ENCODE data around the gene ING3.

Gene ING3

DNA sequence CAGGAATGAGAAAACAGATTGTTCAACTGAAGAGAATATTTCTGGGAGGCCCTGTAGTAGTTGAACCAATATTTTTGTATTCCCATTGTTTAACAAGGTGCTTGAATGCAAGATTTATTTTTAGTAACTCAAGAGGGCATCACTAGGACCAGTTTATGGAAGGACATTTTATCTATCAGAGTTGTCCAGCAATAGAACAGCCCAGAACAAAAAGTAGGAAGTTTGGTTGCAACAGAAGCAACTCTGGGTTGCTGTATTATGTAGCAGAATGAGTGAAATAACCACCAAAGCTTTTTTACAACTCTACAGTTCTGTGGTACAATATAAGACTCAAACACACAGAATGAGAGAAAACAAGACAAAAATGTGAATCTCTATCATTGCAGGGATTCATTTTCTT is 72.6 kb downstream of the ING3 start:
- H3K9me3 ChIP-seq (ENCODE audit: control insufficient read depth, insufficient read depth, low read depth, low read length), result no peaks in the 10 kb centered on the region
- peaks cover 20% of the 10 kb centered on the region for H3K4me1 ChIP-seq (ENCODE audit: control insufficient read depth, insufficient read depth, low read length)
- no peak for TF ChIP-seq ZFP41 (tag by site-specific recombination; IDR thresholded peaks at IDR 0.05; ENCODE audit: borderline replicate concordance)
- no peak for TF ChIP-seq ZNF658 (tag by site-specific recombination; IDR thresholded peaks at IDR 0.05)
- TF ChIP-seq SCRT2 (tag by site-specific recombination; IDR thresholded peaks at IDR 0.05), result no peak
- TF ChIP-seq RBAK (tag by site-specific recombination; IDR thresholded peaks at IDR 0.05), result no peak
- no peak for TF ChIP-seq ZNF571 (tag by site-specific recombination; IDR thresholded peaks at IDR 0.05)
- TF ChIP-seq ZNF768 (tag by site-specific recombination; IDR thresholded peaks at IDR 0.05), result no peak
- TF ChIP-seq HOXA7 (CRISPR knock-in tag; IDR thresholded peaks at IDR 0.05; ENCODE audit: borderline replicate concordance), result no peak
- peak overlapping the region; percentile 89 for H3K27ac ChIP-seq (ENCODE audit: extremely low read depth, low read depth, low read length)
- ChIA-PET POLR2A (no interaction called here), CTCF (no interaction called here)
- no peak overlapping the region for H3K4me3 ChIP-seq (ENCODE audit: low read depth, low read length)
- H3K36me3 ChIP-seq (ENCODE audit: control insufficient read depth in 2 of 2, insufficient read depth in 1 of 2, low read length in 2 of 2), result no peaks in the 10 kb centered on the region

DNA sequence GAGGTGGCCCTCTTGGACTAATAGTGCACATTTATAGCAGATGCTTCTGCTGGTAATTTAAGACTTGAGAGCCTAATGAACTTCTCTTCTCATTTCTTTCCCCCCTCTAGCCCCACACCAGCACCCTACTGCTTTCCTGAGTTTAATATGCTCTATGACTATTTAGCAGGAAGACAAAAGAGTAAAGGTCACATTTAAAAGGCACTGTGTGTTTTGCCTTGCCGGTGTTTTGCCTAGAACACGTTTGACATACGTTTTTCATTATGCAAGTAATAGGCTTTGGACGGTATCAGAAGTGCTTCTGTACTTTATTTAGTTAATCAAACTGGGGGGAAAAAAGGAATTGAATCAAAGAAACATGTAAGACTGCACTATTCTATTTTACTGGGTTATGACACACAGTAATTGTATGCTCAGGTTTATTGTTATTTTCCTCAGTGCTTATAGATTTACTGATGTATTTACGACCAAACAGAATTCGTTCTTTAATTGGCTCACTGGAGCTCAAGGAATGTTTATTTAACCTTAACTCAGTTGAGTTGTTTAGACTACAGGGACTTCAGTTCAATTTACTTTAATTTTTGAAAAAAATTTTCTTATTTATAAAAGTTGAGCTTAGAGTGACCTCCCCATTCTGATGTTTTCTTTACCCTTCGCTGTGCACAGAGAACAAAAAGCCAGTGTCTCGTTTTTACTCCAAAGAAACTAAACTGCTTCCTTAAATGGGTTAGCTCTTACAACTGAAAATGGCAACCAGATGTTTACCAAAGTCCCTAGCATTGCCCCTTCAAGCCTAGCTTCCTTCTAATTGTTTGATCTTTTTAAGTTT is 73.3 kb downstream of the ING3 start:
- H3K36me3 ChIP-seq (ENCODE audit: control insufficient read depth in 2 of 2, insufficient read depth in 1 of 2, low read length in 2 of 2), result no peaks in the 10 kb centered on the region
- POLR2A ChIA-PET, result no interaction called here
- CTCF ChIA-PET, result interaction anchor here (0.6 to 0.9 kb wide), 4 partner anchors 47 to 202 kb away, joined by 3 to 4 read pairs (median 4); no protein-coding TSS in a partner anchor
- peak overlapping the region; percentile 89 for H3K27ac ChIP-seq (ENCODE audit: extremely low read depth, low read depth, low read length)
- no peak overlapping the region for H3K4me3 ChIP-seq (ENCODE audit: low read depth, low read length)
- peaks cover 20% of the 10 kb centered on the region for H3K4me1 ChIP-seq (ENCODE audit: control insufficient read depth, insufficient read depth, low read length)
- H3K9me3 ChIP-seq (ENCODE audit: control insufficient read depth, insufficient read depth, low read depth, low read length), result no peaks in the 10 kb centered on the region
- TF ChIP-seq, protein P1, sequence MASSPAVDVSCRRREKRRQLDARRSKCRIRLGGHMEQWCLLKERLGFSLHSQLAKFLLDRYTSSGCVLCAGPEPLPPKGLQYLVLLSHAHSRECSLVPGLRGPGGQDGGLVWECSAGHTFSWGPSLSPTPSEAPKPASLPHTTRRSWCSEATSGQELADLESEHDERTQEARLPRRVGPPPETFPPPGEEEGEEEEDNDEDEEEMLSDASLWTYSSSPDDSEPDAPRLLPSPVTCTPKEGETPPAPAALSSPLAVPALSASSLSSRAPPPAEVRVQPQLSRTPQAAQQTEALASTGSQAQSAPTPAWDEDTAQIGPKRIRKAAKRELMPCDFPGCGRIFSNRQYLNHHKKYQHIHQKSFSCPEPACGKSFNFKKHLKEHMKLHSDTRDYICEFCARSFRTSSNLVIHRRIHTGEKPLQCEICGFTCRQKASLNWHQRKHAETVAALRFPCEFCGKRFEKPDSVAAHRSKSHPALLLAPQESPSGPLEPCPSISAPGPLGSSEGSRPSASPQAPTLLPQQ (tag by site-specific recombination; IDR thresholded peaks at IDR 0.05), result peak; percentile 89
- TF ChIP-seq KLF16 (tag by site-specific recombination; IDR thresholded peaks at IDR 0.05) (no peak), OSR2 (tag by site-specific recombination; IDR thresholded peaks at IDR 0.05) (peak; percentile 72), ZNF530 (tag by site-specific recombination; IDR thresholded peaks at IDR 0.05; ENCODE audit: low read depth) (no peak), EGR2 (tag by site-specific recombination; IDR thresholded peaks at IDR 0.05; ENCODE audit: low read depth) (no peak), TCF7L2 (IDR thresholded peaks at IDR 0.05; ENCODE audit: borderline replicate concordance, low read depth, low read length) (no peak; the same call in 1 of the 2 replicates), ZNF2 (tag by site-specific recombination; IDR thresholded peaks at IDR 0.05) (peak; percentile 15; the same call in 1 of the 2 replicates), ZNF544 (tag by site-specific recombination; IDR thresholded peaks at IDR 0.05) (no peak), ZSCAN30 (tag by site-specific recombination; IDR thresholded peaks at IDR 0.05) (peak; percentile 10; the same call in 1 of the 2 replicates), ZNF133 (tag by site-specific recombination; IDR thresholded peaks at IDR 0.05) (no peak), RBAK (tag by site-specific recombination; IDR thresholded peaks at IDR 0.05) (no peak), ZNF76 (tag by site-specific recombination; IDR thresholded peaks at IDR 0.05; ENCODE audit: borderline replicate concordance, low read depth) (no peak), ZNF596 (tag by site-specific recombination; IDR thresholded peaks at IDR 0.05) (0 out of 2 replicates have a peak, but pooled peaks have one; percentile 45), ZNF473 (tag by site-specific recombination; IDR thresholded peaks at IDR 0.05) (no peak), ZNF184 (tag by site-specific recombination; IDR thresholded peaks at IDR 0.05) (no peak), WT1 (tag by site-specific recombination; IDR thresholded peaks at IDR 0.05) (peak; percentile 94), ZNF404 (tag by site-specific recombination; IDR thresholded peaks at IDR 0.05) (no peak), ZFP69B (tag by site-specific recombination; IDR thresholded peaks at IDR 0.05) (peak; percentile 79), ZNF391 (tag by site-specific recombination; IDR thresholded peaks at IDR 0.05; ENCODE audit: borderline replicate concordance, low read depth) (peak; percentile 53; the same call in 1 of the 2 replicates)
- TF ChIP-seq, protein P2, sequence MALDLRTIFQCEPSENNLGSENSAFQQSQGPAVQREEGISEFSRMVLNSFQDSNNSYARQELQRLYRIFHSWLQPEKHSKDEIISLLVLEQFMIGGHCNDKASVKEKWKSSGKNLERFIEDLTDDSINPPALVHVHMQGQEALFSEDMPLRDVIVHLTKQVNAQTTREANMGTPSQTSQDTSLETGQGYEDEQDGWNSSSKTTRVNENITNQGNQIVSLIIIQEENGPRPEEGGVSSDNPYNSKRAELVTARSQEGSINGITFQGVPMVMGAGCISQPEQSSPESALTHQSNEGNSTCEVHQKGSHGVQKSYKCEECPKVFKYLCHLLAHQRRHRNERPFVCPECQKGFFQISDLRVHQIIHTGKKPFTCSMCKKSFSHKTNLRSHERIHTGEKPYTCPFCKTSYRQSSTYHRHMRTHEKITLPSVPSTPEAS (tag by site-specific recombination; IDR thresholded peaks at IDR 0.05), result no peak
- TF ChIP-seq, protein P3, sequence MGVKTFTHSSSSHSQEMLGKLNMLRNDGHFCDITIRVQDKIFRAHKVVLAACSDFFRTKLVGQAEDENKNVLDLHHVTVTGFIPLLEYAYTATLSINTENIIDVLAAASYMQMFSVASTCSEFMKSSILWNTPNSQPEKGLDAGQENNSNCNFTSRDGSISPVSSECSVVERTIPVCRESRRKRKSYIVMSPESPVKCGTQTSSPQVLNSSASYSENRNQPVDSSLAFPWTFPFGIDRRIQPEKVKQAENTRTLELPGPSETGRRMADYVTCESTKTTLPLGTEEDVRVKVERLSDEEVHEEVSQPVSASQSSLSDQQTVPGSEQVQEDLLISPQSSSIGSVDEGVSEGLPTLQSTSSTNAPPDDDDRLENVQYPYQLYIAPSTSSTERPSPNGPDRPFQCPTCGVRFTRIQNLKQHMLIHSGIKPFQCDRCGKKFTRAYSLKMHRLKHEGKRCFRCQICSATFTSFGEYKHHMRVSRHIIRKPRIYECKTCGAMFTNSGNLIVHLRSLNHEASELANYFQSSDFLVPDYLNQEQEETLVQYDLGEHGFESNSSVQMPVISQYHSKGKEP (tag by site-specific recombination; IDR thresholded peaks at IDR 0.05), result peak; percentile 30; the same call in 1 of the 2 replicates
- TF ChIP-seq, protein P4, sequence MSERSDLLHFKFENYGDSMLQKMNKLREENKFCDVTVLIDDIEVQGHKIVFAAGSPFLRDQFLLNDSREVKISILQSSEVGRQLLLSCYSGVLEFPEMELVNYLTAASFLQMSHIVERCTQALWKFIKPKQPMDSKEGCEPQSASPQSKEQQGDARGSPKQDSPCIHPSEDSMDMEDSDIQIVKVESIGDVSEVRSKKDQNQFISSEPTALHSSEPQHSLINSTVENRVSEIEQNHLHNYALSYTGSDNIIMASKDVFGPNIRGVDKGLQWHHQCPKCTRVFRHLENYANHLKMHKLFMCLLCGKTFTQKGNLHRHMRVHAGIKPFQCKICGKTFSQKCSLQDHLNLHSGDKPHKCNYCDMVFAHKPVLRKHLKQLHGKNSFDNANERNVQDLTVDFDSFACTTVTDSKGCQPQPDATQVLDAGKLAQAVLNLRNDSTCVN (tag by site-specific recombination; optimal IDR thresholded peaks at IDR 0.05), result no peak
- TF ChIP-seq, protein P5, sequence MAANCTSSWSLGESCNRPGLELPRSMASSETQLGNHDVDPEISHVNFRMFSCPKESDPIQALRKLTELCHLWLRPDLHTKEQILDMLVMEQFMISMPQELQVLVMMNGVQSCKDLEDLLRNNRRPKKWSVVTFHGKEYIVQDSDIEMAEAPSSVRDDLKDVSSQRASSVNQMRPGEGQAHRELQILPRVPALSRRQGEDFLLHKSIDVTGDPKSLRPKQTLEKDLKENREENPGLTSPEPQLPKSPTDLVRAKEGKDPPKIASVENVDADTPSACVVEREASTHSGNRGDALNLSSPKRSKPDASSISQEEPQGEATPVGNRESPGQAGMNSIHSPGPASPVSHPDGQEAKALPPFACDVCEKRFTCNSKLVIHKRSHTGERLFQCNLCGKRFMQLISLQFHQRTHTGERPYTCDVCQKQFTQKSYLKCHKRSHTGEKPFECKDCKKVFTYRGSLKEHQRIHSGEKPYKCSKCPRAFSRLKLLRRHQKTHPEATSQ (tag by site-specific recombination; IDR thresholded peaks at IDR 0.05), result no peak
